ENCODE measurements around the gene DAGLA.
"Not testable (repeated sequence)": the region's sequence is repeated elsewhere in the genome, so short reads cannot be mapped to it uniquely, and the experiment has no call there.

DAGLA gene
- total RNA-seq, result 1.0 to 1.9 reads per million in 2 donors

- peak; percentile 74 for DNase-seq
Observed at GRCh38 chr11:61679893-61680621, at the start of gene DAGLA. Gene DAGLA, plus strand, starts transcription at chr11:61680391. Its CDS starts 39,765 bp downstream, at chr11:61720156.

- no peak for DNase-seq
Observed at GRCh38 chr11:61632096-61632495, 48.1 kb upstream of the DAGLA start.

GRCh38 chr11:61635304-61635703 lies 44.9 kb upstream of the DAGLA start:
- DNase-seq, result no peak

- no peak for DNase-seq
Observed at GRCh38 chr11:61635787-61636186, 44.4 kb upstream of the DAGLA start.

GRCh38 chr11:61636676-61637075 lies 43.5 kb upstream of the DAGLA start:
- DNase-seq, result no peak

- DNase-seq, result no peak
Observed at GRCh38 chr11:61637277-61637676, 42.9 kb upstream of the DAGLA start.

GRCh38 chr11:61639816-61640443 lies 40.3 kb upstream of the DAGLA start:
- no peak for DNase-seq

GRCh38 chr11:61642162-61642561 lies 38.0 kb upstream of the DAGLA start:
- DNase-seq, result no peak

- DNase-seq, result no peak
Observed at GRCh38 chr11:61645179-61645868, 34.9 kb upstream of the DAGLA start.

GRCh38 chr11:61647529-61647928 lies 32.7 kb upstream of the DAGLA start:
- no peak for DNase-seq

GRCh38 chr11:61650781-61651571 lies 29.2 kb upstream of the DAGLA start:
- no peak for DNase-seq

- DNase-seq, result no peak
Observed at GRCh38 chr11:61652135-61652534, 28.1 kb upstream of the DAGLA start.

- DNase-seq, result no peak
Observed at GRCh38 chr11:61654397-61654829, 25.8 kb upstream of the DAGLA start.

GRCh38 chr11:61655266-61656159 lies 24.7 kb upstream of the DAGLA start:
- DNase-seq, result not testable (repeated sequence)

- DNase-seq, result no peak
Observed at GRCh38 chr11:61656347-61657077, 23.7 kb upstream of the DAGLA start.

GRCh38 chr11:61657566-61658290 lies 22.5 kb upstream of the DAGLA start:
- no peak for DNase-seq

GRCh38 chr11:61659413-61660196 lies 20.6 kb upstream of the DAGLA start:
- DNase-seq, result no peak

GRCh38 chr11:61660997-61661396 lies 19.2 kb upstream of the DAGLA start:
- DNase-seq, result not testable (repeated sequence)

GRCh38 chr11:61666684-61667297 lies 13.4 kb upstream of the DAGLA start:
- no peak for DNase-seq
